ENCODE data around the gene TRAF7. TPM values are rescaled to one million over a fixed set of nuclear protein-coding genes. Genes with fewer than 3 reads are reported as not detected.

Gene TRAF7
- total RNA-seq, 1 experiment from 2014 or later, result 199 TPM

DNA sequence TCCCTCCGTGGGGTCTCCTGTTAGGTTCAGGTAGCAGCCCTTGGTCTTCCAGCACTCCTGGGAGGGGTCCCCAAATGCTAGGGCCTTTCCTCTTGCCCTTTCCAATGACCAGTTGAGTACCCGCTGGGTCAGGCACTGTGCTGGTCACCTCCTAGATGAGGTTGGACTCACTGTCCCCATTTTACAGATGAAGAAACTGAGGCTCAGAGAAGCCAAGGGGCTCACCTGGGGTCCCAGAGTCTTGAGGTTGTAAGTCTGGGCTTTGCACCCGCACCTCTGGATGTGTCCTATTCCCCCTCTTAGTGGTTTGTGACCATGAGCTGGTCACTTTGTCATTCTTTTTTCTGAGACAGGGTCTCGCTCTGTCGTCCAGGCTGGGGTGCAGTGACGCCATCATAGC, 42.2 kb downstream of the TRAF7 start:
- Histone ChIP-seq H3K9me3 (ENCODE audit: insufficient read depth, low read depth) (no peaks in the 10 kb centered on the region), H2AFZ (no peak overlapping the region), H3K4me1 (replicated peaks; ENCODE audit: insufficient read depth) (no peaks in the 10 kb centered on the region), H3K79me2 (ENCODE audit: low read depth) (no peaks in the 10 kb centered on the region), H4K20me1 (ENCODE audit: insufficient read depth) (no peaks in the 10 kb centered on the region), H3K27ac (no peak overlapping the region), H3K9me2 (ENCODE audit: insufficient read depth) (no peaks in the 10 kb centered on the region), H3K27me3 (ENCODE audit: insufficient read depth, low read depth) (peaks cover 35% of the 10 kb centered on the region), H3K36me3 (ENCODE audit: low read depth) (no peaks in the 10 kb centered on the region), H3K4me3 (no peak overlapping the region), H3K4me2 (no peak overlapping the region), H3F3A (ENCODE audit: insufficient read depth, low read depth) (peaks cover 12% of the 10 kb centered on the region; the same call in 1 of the 2 replicates)
- DNase-seq, result no peak
- POLR2A ChIA-PET (ENCODE audit: unreplicated experiment), result no interaction called here
- CTCF ChIA-PET, result interaction anchor here (0.6 kb wide), 1 partner anchor 46 kb away, joined by 22 read pairs; no protein-coding TSS in a partner anchor
- TF ChIP-seq, protein P1, sequence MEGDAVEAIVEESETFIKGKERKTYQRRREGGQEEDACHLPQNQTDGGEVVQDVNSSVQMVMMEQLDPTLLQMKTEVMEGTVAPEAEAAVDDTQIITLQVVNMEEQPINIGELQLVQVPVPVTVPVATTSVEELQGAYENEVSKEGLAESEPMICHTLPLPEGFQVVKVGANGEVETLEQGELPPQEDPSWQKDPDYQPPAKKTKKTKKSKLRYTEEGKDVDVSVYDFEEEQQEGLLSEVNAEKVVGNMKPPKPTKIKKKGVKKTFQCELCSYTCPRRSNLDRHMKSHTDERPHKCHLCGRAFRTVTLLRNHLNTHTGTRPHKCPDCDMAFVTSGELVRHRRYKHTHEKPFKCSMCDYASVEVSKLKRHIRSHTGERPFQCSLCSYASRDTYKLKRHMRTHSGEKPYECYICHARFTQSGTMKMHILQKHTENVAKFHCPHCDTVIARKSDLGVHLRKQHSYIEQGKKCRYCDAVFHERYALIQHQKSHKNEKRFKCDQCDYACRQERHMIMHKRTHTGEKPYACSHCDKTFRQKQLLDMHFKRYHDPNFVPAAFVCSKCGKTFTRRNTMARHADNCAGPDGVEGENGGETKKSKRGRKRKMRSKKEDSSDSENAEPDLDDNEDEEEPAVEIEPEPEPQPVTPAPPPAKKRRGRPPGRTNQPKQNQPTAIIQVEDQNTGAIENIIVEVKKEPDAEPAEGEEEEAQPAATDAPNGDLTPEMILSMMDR (conservative IDR thresholded peaks at IDR 0.05), result no peak
- TF ChIP-seq EZH2 (IDR thresholded peaks at IDR 0.05; ENCODE audit: low read depth), result no peak
- intact Hi-C loops (cut with micrococcal nuclease; ENCODE audit: unreplicated experiment), result loop anchor here (5.0 kb wide), 1 partner anchor 305 kb away; no protein-coding TSS in a partner anchor
- no TSS peak for BruUV-seq (replicated peaks)

DNA sequence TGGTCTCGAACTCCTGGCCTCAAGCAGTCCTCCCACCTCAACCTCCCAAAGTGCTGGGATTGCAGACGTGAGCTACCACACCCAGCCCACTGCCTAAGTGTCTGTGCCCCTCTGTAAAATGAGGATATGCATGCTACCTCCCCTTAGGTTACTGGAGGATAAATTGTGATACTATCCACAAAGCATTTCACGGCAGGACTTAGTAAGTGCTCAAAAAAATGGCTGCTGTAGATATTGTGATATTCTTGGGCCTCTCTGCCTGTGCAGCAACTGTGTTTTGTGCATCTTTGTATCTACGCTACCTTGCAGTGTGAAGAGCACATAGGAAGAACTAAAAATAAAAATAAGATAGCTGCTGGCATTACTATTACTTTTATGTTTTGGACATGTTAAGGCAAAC, 42.7 kb downstream of the TRAF7 start:
- intact Hi-C loops (cut with micrococcal nuclease; ENCODE audit: unreplicated experiment), result loop anchor here (5.0 kb wide), 1 partner anchor 304 kb away; no protein-coding TSS in a partner anchor
- BruUV-seq (replicated peaks), result no TSS peak
- ChIA-PET POLR2A (ENCODE audit: unreplicated experiment) (no interaction called here), CTCF (no interaction called here)
- Histone ChIP-seq H3K4me3 (no peak overlapping the region), H3K36me3 (ENCODE audit: low read depth) (no peaks in the 10 kb centered on the region), H3K4me1 (replicated peaks; ENCODE audit: insufficient read depth) (no peaks in the 10 kb centered on the region), H3K4me2 (no peak overlapping the region), H3K27me3 (ENCODE audit: insufficient read depth, low read depth) (peaks cover 35% of the 10 kb centered on the region), H4K20me1 (ENCODE audit: insufficient read depth) (no peaks in the 10 kb centered on the region), H3K27ac (no peak overlapping the region), H2AFZ (no peak overlapping the region), H3K9me3 (ENCODE audit: insufficient read depth, low read depth) (no peaks in the 10 kb centered on the region), H3K9me2 (ENCODE audit: insufficient read depth) (no peaks in the 10 kb centered on the region), H3F3A (ENCODE audit: insufficient read depth, low read depth) (peaks cover 12% of the 10 kb centered on the region; the same call in 1 of the 2 replicates), H3K79me2 (ENCODE audit: low read depth) (no peaks in the 10 kb centered on the region)
- TF ChIP-seq, protein P1 (conservative IDR thresholded peaks at IDR 0.05), result no peak
- TF ChIP-seq EZH2 (IDR thresholded peaks at IDR 0.05; ENCODE audit: low read depth), result no peak
- DNase-seq, result no peak

DNA sequence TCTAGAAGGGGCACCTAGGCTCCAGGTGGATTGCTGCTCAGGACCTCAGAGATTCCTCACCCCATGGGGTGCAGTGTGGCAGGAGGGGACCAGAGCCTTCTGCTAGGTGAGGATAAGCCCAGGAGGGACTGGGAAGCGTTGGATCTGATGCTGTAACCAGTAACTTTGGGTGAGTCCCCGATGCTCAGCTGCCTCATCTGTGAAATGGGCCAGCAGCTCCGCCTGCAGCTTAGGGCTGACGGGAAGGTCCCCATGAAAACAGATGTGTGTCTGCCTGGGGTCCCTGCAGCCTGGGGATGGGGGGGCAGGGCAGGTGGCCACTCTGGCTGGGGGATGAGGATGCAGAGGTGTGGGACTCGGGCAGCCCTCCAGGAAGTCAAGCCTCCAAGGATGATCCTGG, 43.5 kb downstream of the TRAF7 start:
- TF ChIP-seq, protein P1 (conservative IDR thresholded peaks at IDR 0.05), result no peak
- no peak for TF ChIP-seq EZH2 (IDR thresholded peaks at IDR 0.05; ENCODE audit: low read depth)
- Histone ChIP-seq H3K27me3 (ENCODE audit: insufficient read depth, low read depth) (peaks cover 35% of the 10 kb centered on the region), H3K4me3 (no peak overlapping the region), H3K79me2 (ENCODE audit: low read depth) (no peaks in the 10 kb centered on the region), H3K4me1 (replicated peaks; ENCODE audit: insufficient read depth) (no peaks in the 10 kb centered on the region), H3K36me3 (ENCODE audit: low read depth) (no peaks in the 10 kb centered on the region), H4K20me1 (ENCODE audit: insufficient read depth) (no peaks in the 10 kb centered on the region), H3F3A (ENCODE audit: insufficient read depth, low read depth) (peaks cover 12% of the 10 kb centered on the region; the same call in 1 of the 2 replicates), H3K9me3 (ENCODE audit: insufficient read depth, low read depth) (no peaks in the 10 kb centered on the region), H3K4me2 (no peak overlapping the region), H3K27ac (no peak overlapping the region), H3K9me2 (ENCODE audit: insufficient read depth) (no peaks in the 10 kb centered on the region), H2AFZ (no peak overlapping the region)
- BruUV-seq (replicated peaks), result no TSS peak
- CTCF ChIA-PET, result no interaction called here
- no peak for DNase-seq
- intact Hi-C loops (cut with micrococcal nuclease; ENCODE audit: unreplicated experiment), result loop anchor here (5.0 kb wide), 1 partner anchor 303 kb away; no protein-coding TSS in a partner anchor
- POLR2A ChIA-PET (ENCODE audit: unreplicated experiment), result interaction anchor here (0.6 kb wide), 1 partner anchor 44 kb away, joined by 3 read pairs; the partner anchor contains the start of gene TRAF7

Data from PC-9 (cell line).